WTC11 (cell line): ENCODE measurements around the gene FOXRED2.

Experiments used
- ATF1 ChIP-seq: sonication (generic); formaldehyde crosslinking; IDR thresholded peaks from 2 replicates; pipeline ENCODE4 v1.8.1; 2023; ENCODE audit warnings: mild to moderate bottlenecking, moderate library complexity, missing genetic modification reagents
- ELF4 ChIP-seq: sonication (generic); formaldehyde crosslinking; IDR thresholded peaks from 2 replicates; pipeline ENCODE4 v1.8.1; 2022; ENCODE audit warnings: low read depth, mild to moderate bottlenecking, moderate library complexity, missing genetic modification reagents
- JUN ChIP-seq: sonication (generic); formaldehyde crosslinking; IDR thresholded peaks from 2 replicates; pipeline ENCODE4 v1.8.0; 2023; ENCODE audit warnings: mild to moderate bottlenecking, missing genetic modification reagents
- MYBL2 ChIP-seq: sonication (generic); formaldehyde crosslinking; IDR thresholded peaks from 2 replicates; pipeline ENCODE4 v1.8.1; 2023; ENCODE audit warnings: mild to moderate bottlenecking, moderate library complexity, missing genetic modification reagents
- SP1 ChIP-seq: sonication (generic); formaldehyde crosslinking; conservative IDR thresholded peaks from 2 replicates; pipeline ENCODE4 v1.8.1; 2022; ENCODE audit warnings: missing genetic modification reagents
- TEAD4 ChIP-seq: sonication (generic); formaldehyde crosslinking; IDR thresholded peaks from 2 replicates; pipeline ENCODE4 v1.8.0; 2022; ENCODE audit warnings: mild to moderate bottlenecking, missing genetic modification reagents
- TF ChIP-seq, protein P1 (sequence below): sonication (generic); formaldehyde crosslinking; IDR thresholded peaks from 2 replicates; pipeline ENCODE4 v1.8.0; 2023; ENCODE audit warnings: missing genetic modification reagents
- TF ChIP-seq, protein P2 (sequence below): sonication (generic); formaldehyde crosslinking; IDR thresholded peaks from 2 replicates; pipeline ENCODE4 v1.8.1; 2022; ENCODE audit warnings: low read depth, missing genetic modification reagents, borderline replicate concordance
- TF ChIP-seq, protein P3 (sequence below): fragments of 200-600 bp; IDR thresholded peaks from 2 replicates; pipeline ENCODE4 v1.8.0; 2022; ENCODE audit warnings: antibody characterized with exemption
- TF ChIP-seq, protein P4 (sequence below): sonication (generic); formaldehyde crosslinking; IDR thresholded peaks from 2 replicates; pipeline ENCODE4 v1.8.0; 2022; ENCODE audit warnings: mild to moderate bottlenecking, missing genetic modification reagents

DNA sequence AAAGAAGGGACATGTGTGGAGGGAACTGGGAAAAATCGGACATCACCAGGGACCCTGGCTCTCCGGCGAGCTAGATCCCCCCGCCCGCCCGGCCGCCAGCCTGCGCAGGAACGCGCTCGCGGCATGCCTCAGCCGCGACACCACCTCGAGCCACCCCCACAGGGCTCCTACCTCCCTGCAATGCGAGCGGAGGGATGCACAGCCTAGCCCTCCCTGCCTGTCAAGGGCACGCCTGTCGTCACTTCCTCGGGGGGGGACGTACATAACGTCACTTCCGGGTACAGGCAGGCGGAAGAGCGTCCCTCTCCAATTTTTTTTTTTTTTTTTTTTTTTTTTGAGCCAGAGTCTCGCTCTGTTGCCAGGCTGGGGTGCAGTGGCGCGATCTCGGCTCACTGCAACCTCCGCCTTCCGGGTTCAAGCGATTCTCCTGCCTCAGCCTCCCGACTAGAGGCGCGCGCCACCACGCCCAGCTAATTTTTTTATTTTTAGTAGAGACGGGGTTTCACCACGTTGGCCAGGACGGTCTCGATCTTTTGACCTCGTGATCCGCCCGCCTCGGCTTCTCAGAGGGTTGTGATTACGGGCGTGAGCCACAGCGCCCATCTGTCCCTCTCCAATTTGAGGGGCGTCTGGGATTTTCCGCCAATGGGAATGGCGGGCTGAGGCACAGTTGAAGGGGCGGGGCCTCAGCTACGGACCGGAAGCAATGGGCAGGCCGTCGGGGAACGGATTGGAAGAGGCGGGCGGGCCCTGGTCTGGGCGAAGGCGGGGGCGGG lies 25.3 kb downstream of the FOXRED2 start, which contains the start of gene TXN2:
- TF ChIP-seq, protein P1, sequence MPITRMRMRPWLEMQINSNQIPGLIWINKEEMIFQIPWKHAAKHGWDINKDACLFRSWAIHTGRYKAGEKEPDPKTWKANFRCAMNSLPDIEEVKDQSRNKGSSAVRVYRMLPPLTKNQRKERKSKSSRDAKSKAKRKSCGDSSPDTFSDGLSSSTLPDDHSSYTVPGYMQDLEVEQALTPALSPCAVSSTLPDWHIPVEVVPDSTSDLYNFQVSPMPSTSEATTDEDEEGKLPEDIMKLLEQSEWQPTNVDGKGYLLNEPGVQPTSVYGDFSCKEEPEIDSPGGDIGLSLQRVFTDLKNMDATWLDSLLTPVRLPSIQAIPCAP (CRISPR knock-in tag), result no peak
- TF ChIP-seq, protein P2, sequence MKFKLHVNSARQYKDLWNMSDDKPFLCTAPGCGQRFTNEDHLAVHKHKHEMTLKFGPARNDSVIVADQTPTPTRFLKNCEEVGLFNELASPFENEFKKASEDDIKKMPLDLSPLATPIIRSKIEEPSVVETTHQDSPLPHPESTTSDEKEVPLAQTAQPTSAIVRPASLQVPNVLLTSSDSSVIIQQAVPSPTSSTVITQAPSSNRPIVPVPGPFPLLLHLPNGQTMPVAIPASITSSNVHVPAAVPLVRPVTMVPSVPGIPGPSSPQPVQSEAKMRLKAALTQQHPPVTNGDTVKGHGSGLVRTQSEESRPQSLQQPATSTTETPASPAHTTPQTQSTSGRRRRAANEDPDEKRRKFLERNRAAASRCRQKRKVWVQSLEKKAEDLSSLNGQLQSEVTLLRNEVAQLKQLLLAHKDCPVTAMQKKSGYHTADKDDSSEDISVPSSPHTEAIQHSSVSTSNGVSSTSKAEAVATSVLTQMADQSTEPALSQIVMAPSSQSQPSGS (CRISPR knock-in tag), result no peak
- TF ChIP-seq, protein P3, sequence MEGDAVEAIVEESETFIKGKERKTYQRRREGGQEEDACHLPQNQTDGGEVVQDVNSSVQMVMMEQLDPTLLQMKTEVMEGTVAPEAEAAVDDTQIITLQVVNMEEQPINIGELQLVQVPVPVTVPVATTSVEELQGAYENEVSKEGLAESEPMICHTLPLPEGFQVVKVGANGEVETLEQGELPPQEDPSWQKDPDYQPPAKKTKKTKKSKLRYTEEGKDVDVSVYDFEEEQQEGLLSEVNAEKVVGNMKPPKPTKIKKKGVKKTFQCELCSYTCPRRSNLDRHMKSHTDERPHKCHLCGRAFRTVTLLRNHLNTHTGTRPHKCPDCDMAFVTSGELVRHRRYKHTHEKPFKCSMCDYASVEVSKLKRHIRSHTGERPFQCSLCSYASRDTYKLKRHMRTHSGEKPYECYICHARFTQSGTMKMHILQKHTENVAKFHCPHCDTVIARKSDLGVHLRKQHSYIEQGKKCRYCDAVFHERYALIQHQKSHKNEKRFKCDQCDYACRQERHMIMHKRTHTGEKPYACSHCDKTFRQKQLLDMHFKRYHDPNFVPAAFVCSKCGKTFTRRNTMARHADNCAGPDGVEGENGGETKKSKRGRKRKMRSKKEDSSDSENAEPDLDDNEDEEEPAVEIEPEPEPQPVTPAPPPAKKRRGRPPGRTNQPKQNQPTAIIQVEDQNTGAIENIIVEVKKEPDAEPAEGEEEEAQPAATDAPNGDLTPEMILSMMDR, result no peak
- TF ChIP-seq ATF1 (no peak), SP1 (CRISPR knock-in tag) (peak; percentile 26; the same call in 1 of the 2 replicates), TEAD4 (CRISPR knock-in tag) (0 out of 2 replicates have a peak, but pooled peaks have one; percentile 28), JUN (0 out of 2 replicates have a peak, but pooled peaks have one; percentile 23), MYBL2 (0 out of 2 replicates have a peak, but pooled peaks have one; percentile 37), ELF4 (CRISPR knock-in tag) (no peak)
- TF ChIP-seq, protein P4, sequence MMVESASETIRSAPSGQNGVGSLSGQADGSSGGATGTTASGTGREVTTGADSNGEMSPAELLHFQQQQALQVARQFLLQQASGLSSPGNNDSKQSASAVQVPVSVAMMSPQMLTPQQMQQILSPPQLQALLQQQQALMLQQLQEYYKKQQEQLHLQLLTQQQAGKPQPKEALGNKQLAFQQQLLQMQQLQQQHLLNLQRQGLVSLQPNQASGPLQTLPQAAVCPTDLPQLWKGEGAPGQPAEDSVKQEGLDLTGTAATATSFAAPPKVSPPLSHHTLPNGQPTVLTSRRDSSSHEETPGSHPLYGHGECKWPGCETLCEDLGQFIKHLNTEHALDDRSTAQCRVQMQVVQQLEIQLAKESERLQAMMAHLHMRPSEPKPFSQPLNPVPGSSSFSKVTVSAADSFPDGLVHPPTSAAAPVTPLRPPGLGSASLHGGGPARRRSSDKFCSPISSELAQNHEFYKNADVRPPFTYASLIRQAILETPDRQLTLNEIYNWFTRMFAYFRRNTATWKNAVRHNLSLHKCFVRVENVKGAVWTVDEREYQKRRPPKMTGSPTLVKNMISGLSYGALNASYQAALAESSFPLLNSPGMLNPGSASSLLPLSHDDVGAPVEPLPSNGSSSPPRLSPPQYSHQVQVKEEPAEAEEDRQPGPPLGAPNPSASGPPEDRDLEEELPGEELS (CRISPR knock-in tag), result 0 out of 2 replicates have a peak, but pooled peaks have one; percentile 45
